NCI-H2196 (cell line): ENCODE measurements around the gene RELL1.

ENCODE experiments used
- DNase-seq: peaks from one replicate; lab custom pipeline; 2025; ENCODE audit not compliant: unreplicated experiment; lab: John Stamatoyannopoulos, UW

RELL1 gene

DNA sequence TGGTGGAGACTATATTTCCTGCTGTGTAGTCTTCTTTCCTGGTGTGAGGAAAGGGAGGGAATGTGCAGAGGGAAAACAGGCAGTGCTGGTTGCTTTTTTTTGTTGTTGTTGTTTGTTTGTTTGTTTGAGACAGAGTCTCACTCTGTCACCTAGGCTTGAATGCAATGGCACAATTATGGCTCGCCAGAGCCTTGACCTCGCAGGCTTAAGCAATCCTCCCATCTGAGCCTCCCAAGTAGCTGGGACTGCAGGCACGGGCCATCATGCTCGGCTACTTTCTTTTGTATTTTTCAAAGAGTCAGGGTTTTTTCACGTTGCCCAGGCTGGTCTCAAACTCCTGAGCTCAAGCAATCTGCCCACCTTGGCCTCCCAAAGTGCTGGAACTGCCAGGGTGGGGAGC, 82.5 kb downstream of the RELL1 start:
- DNase-seq, result no peak

DNA sequence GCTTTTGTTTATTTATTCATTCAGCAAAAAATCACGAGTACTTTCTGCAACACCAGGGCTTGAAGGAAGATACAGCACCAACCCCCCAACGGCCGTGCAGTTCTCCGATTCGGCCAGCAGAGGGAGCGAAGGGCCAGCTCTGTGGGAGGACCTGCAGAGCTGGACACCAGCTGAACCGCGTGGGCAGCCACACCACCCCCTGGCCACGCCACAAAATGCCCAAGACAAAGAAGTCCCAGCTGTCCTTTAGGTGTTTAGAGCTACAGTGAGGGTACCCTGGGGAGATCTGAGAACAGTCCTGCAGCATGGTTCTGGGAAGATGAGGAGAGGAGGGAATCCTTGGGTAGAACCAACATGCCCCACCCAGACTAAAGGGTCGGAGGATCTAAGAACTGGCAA, 83.1 kb downstream of the RELL1 start:
- DNase-seq, result peak; percentile 77

DNA sequence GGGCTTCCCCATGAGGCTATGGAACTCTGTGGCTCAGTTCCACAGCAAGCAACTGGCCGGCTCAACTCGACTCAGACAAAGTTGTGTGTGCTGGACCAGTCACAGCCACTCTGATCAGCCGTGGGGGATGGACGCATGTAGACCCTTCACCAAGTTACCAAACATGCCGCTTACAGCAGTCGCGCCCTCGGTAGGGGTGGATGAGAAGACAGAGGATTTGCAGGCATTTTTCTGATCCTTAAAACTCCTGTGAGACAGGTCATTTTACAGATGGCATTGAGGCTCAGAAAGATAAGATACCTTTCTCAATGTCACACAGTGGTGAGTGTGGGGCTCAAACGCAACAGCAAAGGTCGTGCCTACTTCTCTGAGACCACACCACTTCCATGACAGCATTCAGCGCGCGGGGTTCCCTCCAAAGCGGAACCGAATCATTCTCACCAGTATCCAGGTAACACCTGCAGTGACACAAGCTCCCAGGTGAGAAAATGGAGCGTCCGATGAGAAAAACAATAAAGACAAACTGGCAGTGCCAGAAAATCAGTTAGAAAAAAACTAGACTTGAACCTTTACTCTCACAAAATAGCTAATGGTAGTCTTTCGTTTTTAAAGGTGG, 83.6 kb downstream of the RELL1 start:
- DNase-seq, result no peak

DNA sequence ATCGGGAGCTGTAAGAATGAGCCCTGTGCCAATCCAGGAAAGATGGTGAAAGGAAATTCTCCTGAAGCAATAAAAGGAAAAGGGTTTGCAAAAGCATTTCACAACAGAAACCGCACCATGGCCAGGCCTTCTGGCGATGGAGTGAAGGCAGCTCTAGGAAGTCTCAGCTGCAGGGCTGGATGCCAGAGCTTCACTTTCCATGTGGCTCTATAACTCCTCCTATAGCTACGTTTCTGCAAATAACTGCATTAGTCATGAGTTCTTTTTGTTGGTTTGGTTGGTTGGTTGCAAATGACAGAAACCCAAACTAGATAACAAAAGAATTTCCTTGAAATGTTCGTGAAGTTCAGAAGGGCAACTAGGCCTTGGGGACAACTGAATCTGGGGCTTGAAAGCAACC, 84.6 kb downstream of the RELL1 start:
- no peak for DNase-seq

- no peak for DNase-seq
These were observed 86.9 kb downstream of the RELL1 start for GRCh38 chr4:37599092-37599790.

- DNase-seq, result no peak
These were observed 89.1 kb downstream of the RELL1 start for GRCh38 chr4:37597034-37597433.

GRCh38 chr4:37595875-37596680, 90.1 kb downstream of the RELL1 start:
- DNase-seq, result no peak

DNA sequence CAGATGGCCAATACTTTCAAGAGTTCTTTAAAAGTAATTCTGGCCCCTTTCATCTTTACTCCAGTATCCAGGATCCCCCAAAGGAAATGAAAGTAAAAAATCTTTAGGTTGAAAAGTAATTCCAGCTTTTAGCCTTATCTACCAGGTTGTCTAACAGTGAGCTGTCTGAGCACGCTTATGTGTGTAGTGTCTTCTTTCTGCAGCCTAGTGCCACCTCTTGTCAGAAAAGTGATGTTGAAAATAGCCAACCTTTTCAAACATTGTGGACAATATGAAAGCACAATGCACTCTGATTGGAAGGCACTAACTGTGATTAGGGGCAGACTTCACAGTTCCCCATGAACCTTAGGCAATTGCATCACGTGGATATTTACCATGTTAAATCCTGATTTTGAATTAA, 92.1 kb downstream of the RELL1 start:
- DNase-seq, result no peak

GRCh38 chr4:37591349-37591748, 94.8 kb downstream of the RELL1 start:
- no peak for DNase-seq

DNA sequence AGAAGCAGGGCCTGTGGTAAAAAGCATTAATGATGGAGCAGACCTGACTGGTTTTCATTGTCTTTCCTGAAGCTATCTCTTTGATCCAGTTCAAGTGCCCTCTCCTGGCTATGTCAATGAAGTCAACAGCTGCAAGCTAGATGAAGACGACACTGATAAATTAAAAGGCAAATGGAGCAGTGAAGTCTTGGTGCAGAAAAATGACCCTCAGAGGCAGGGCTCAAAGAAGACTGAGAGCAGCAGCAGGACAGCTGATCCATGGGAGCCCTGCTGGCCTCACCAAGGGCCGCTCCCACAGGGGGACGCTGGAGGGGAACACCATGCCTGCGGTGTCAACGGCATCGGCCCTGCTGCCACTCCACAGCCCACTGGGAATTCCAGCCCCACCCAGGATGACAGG, 96.2 kb downstream of the RELL1 start:
- no peak for DNase-seq

GRCh38 chr4:37588150-37588549, 98.0 kb downstream of the RELL1 start:
- no peak for DNase-seq

GRCh38 chr4:37586194-37586593, 100.0 kb downstream of the RELL1 start:
- DNase-seq, result no peak

- no peak for DNase-seq
These were observed 101.6 kb downstream of the RELL1 start for GRCh38 chr4:37584493-37585060.

- no peak for DNase-seq
These were observed 102.1 kb downstream of the RELL1 start for GRCh38 chr4:37584071-37584470.

- no peak for DNase-seq
These were observed 112.6 kb downstream of the RELL1 start for GRCh38 chr4:37573566-37573965.

GRCh38 chr4:37568489-37568888, 117.7 kb downstream of the RELL1 start:
- no peak for DNase-seq

DNA sequence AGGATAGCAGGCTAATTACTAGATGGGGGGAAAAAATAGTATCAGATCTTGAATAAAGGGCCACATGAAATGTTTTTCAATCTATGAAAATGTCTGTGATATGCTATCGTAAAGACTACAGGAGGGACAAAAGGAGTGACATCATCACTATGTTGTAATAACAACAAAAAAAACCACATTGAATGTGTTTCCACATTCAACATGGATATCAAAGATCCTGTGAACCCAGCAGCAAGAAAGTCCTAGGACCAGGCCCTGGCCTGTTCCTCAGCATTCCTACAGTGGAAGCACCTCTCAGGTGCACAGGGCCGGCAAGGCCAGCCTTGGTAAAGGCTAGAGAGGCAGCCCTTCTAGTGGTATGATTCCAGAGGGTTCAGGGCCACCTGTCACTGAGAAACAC, 118.3 kb downstream of the RELL1 start:
- no peak for DNase-seq

GRCh38 chr4:37562592-37562991, 123.6 kb downstream of the RELL1 start:
- no peak for DNase-seq

DNA sequence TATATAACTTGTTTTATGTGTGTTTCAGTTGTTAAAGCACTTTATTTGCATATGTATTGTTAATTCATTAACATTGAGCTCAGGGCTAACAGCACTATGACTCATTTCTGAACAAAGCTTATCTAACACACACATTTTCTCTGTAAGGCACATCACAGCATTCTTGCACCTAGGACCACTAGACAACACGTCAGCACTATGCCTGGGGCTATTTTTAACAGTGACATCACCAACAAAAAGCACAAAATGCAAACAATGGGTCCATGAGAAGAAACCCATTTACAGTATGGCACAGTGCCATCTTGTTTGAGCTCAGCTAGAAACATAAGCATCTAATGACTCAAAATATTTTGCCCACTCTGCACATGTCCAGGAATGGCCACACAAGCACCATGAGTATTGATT, 124.4 kb downstream of the RELL1 start:
- DNase-seq, result no peak

- DNase-seq, result no peak
These were observed 124.9 kb downstream of the RELL1 start for GRCh38 chr4:37561196-37561802.
